ENCODE measurements around the gene ENPP3. TPM values are rescaled to one million over a fixed set of nuclear protein-coding genes. Genes with fewer than 3 reads are reported as not detected.

Gene ENPP3
- total RNA-seq, 1 donor from 2014 or later = 0.14 TPM

- H3K27me3 Mint-ChIP-seq (ENCODE audit: low read depth) = no peaks in the 10 kb centered on the region
- H3K4me1 Mint-ChIP-seq = peaks cover 15% of the 10 kb centered on the region
Observed at GRCh38 chr6:131728296-131728939, 91.3 kb downstream of the ENPP3 start.

GRCh38 chr6:131729550-131729949 lies 92.4 kb downstream of the ENPP3 start:
- no peaks in the 10 kb centered on the region for H3K36me3 Mint-ChIP-seq (ENCODE audit: low read depth)
- no peak for TF ChIP-seq CTCF (conservative IDR thresholded peaks at IDR 0.05)

More at GRCh38 chr6:131728296-131728939, 91.3 kb downstream of the ENPP3 start:
- Mint-ChIP-seq H3K36me3 (ENCODE audit: low read depth) (no peaks in the 10 kb centered on the region), H3K9me3 (peaks cover 11% of the 10 kb centered on the region), H3K27ac (ENCODE audit: unreplicated experiment) (no peak overlapping the region), H3K4me3 (no peak overlapping the region)
- TF ChIP-seq CTCF (conservative IDR thresholded peaks at IDR 0.05) = no peak
- no peak for DNase-seq (ENCODE audit: low read depth, low spot score)

GRCh38 chr6:131730264-131730663 lies 93.2 kb downstream of the ENPP3 start:
- TF ChIP-seq CTCF (conservative IDR thresholded peaks at IDR 0.05) = no peak
- no peaks in the 10 kb centered on the region for H3K36me3 Mint-ChIP-seq (ENCODE audit: low read depth)
- peaks cover 11% of the 10 kb centered on the region for H3K9me3 Mint-ChIP-seq
- no peak overlapping the region for H3K4me3 Mint-ChIP-seq
- no peak overlapping the region for H3K27ac Mint-ChIP-seq (ENCODE audit: unreplicated experiment)
- H3K4me1 Mint-ChIP-seq = peaks cover 15% of the 10 kb centered on the region
- no peaks in the 10 kb centered on the region for H3K27me3 Mint-ChIP-seq (ENCODE audit: low read depth)
- no peak for DNase-seq (ENCODE audit: low read depth, low spot score)

More at GRCh38 chr6:131729550-131729949, 92.4 kb downstream of the ENPP3 start:
- no peak overlapping the region for H3K27ac Mint-ChIP-seq (ENCODE audit: unreplicated experiment)
- no peaks in the 10 kb centered on the region for H3K27me3 Mint-ChIP-seq (ENCODE audit: low read depth)
- H3K4me3 Mint-ChIP-seq = no peak overlapping the region
- H3K9me3 Mint-ChIP-seq = peaks cover 11% of the 10 kb centered on the region
- no peak for DNase-seq (ENCODE audit: low read depth, low spot score)
- H3K4me1 Mint-ChIP-seq = peaks cover 15% of the 10 kb centered on the region

GRCh38 chr6:131731224-131731623 lies 94.1 kb downstream of the ENPP3 start:
- H3K4me3 Mint-ChIP-seq = no peak overlapping the region
- H3K27me3 Mint-ChIP-seq (ENCODE audit: low read depth) = no peaks in the 10 kb centered on the region
- DNase-seq (ENCODE audit: low read depth, low spot score) = no peak
- TF ChIP-seq CTCF (conservative IDR thresholded peaks at IDR 0.05) = no peak
- H3K4me1 Mint-ChIP-seq = peaks cover 15% of the 10 kb centered on the region
- H3K36me3 Mint-ChIP-seq (ENCODE audit: low read depth) = no peaks in the 10 kb centered on the region
- H3K27ac Mint-ChIP-seq (ENCODE audit: unreplicated experiment) = no peak overlapping the region
- peaks cover 9% of the 10 kb centered on the region for H3K9me3 Mint-ChIP-seq

- Mint-ChIP-seq H3K27ac (ENCODE audit: unreplicated experiment) (no peak overlapping the region), H3K4me1 (peaks cover 9% of the 10 kb centered on the region), H3K4me3 (no peak overlapping the region), H3K27me3 (ENCODE audit: low read depth) (no peaks in the 10 kb centered on the region), H3K36me3 (ENCODE audit: low read depth) (no peaks in the 10 kb centered on the region), H3K9me3 (peaks cover 4% of the 10 kb centered on the region)
- no peak for DNase-seq (ENCODE audit: low read depth, low spot score)
- no peak for TF ChIP-seq CTCF (conservative IDR thresholded peaks at IDR 0.05)
Observed at GRCh38 chr6:131733376-131734016, 96.4 kb downstream of the ENPP3 start.

Measured in neural crest cell (in vitro differentiated cells).